ENCODE data around the gene DHX30.
"Not testable (repeated sequence)": the region's sequence is repeated elsewhere in the genome, so short reads cannot be mapped to it uniquely, and the experiment has no call there.

Gene DHX30

DNA sequence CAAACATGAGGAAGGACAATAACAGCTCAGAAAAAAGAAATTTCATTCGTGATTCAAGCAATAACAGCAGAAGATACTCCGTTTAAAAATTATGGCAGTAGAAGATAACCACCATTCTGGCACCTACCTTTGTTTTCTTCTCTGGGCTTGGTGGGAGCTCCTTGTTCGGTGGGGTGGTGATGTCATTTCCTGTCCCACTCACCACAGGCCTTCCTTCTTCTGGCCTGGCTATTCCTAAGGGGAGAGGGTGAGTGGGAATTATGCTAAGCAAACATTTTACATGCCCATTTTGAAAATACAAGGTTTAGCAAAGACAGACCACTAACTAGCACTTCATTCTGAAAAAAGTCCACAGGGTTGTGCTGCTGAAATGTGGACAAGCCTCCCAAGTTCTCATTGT lies 74.4 kb downstream of the DHX30 start:
- peaks cover 27% of the 10 kb centered on the region for H3K36me3 Mint-ChIP-seq (ENCODE audit: low read depth)
- no peaks in the 10 kb centered on the region for H3K9me3 Mint-ChIP-seq
- TF ChIP-seq, protein P1, sequence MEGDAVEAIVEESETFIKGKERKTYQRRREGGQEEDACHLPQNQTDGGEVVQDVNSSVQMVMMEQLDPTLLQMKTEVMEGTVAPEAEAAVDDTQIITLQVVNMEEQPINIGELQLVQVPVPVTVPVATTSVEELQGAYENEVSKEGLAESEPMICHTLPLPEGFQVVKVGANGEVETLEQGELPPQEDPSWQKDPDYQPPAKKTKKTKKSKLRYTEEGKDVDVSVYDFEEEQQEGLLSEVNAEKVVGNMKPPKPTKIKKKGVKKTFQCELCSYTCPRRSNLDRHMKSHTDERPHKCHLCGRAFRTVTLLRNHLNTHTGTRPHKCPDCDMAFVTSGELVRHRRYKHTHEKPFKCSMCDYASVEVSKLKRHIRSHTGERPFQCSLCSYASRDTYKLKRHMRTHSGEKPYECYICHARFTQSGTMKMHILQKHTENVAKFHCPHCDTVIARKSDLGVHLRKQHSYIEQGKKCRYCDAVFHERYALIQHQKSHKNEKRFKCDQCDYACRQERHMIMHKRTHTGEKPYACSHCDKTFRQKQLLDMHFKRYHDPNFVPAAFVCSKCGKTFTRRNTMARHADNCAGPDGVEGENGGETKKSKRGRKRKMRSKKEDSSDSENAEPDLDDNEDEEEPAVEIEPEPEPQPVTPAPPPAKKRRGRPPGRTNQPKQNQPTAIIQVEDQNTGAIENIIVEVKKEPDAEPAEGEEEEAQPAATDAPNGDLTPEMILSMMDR (IDR thresholded peaks at IDR 0.05; ENCODE audit: unreplicated experiment in 3 of 3) = no peak
- H3K4me3 Mint-ChIP-seq = no peak overlapping the region
- no peak overlapping the region for H3K27ac Mint-ChIP-seq
- H3K27me3 Mint-ChIP-seq (ENCODE audit: low read depth) = no peaks in the 10 kb centered on the region
- peaks cover 7% of the 10 kb centered on the region for H3K4me1 Mint-ChIP-seq

- Mint-ChIP-seq H3K9me3 (no peaks in the 10 kb centered on the region), H3K27me3 (ENCODE audit: low read depth) (no peaks in the 10 kb centered on the region), H3K27ac (peak overlapping the region in 1 of 3 experiments; percentile 31), H3K4me3 (no peak overlapping the region), H3K4me1 (peaks cover 7% of the 10 kb centered on the region), H3K36me3 (ENCODE audit: low read depth) (peaks cover 27% of the 10 kb centered on the region)
- TF ChIP-seq, protein P1 (IDR thresholded peaks at IDR 0.05; ENCODE audit: unreplicated experiment in 3 of 3) = no peak
Measured at GRCh38 chr3:47877719-47878118, 74.8 kb downstream of the DHX30 start.

- Mint-ChIP-seq H3K4me3 (no peak overlapping the region), H3K27me3 (ENCODE audit: low read depth) (no peaks in the 10 kb centered on the region), H3K4me1 (no peaks in the 10 kb centered on the region), H3K36me3 (ENCODE audit: low read depth) (peaks cover 46% of the 10 kb centered on the region), H3K27ac (no peak overlapping the region), H3K9me3 (no peaks in the 10 kb centered on the region)
- TF ChIP-seq, protein P1 (IDR thresholded peaks at IDR 0.05; ENCODE audit: unreplicated experiment in 3 of 3) = peak in 2 of 3 experiments; percentile 10 to 30
Measured at GRCh38 chr3:47882338-47882737, 79.4 kb downstream of the DHX30 start.

DNA sequence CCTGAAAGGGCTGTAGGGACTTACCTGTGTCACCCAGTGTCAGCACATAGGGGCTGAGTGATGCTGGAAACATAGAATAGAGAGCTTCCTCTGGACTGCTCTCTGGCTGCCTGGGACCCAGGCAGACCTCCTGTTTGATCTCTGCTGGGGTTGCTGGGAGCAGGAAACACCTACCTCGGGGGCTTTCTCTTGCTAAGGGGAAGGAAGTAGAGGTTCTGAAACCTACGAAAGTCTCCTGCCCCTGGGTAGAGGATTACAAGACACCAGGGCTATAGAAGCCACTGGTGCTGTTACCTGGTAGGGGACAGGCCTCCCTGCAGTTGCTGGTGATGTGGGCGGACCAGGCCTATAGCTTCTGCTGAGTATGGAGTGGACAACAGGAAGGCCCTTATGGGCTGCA lies 81.7 kb downstream of the DHX30 start:
- peaks cover 66% of the 10 kb centered on the region for H3K36me3 Mint-ChIP-seq (ENCODE audit: low read depth)
- TF ChIP-seq, protein P1 (IDR thresholded peaks at IDR 0.05; ENCODE audit: unreplicated experiment in 3 of 3) = no peak
- no peak overlapping the region for H3K4me3 Mint-ChIP-seq

GRCh38 chr3:47885168-47885567 lies 82.2 kb downstream of the DHX30 start:
- Mint-ChIP-seq H3K27ac (no peak overlapping the region), H3K27me3 (ENCODE audit: low read depth) (no peaks in the 10 kb centered on the region), H3K4me3 (no peak overlapping the region), H3K9me3 (no peaks in the 10 kb centered on the region), H3K4me1 (peaks cover 18% of the 10 kb centered on the region), H3K36me3 (ENCODE audit: low read depth) (peaks cover 67% of the 10 kb centered on the region)
- TF ChIP-seq, protein P1 (IDR thresholded peaks at IDR 0.05; ENCODE audit: unreplicated experiment in 3 of 3) = no peak

More for the DNA sequence above, 81.7 kb downstream of the DHX30 start:
- Mint-ChIP-seq H3K9me3 (no peaks in the 10 kb centered on the region), H3K4me1 (peaks cover 13% of the 10 kb centered on the region), H3K27me3 (ENCODE audit: low read depth) (no peaks in the 10 kb centered on the region), H3K27ac (no peak overlapping the region)

DNA sequence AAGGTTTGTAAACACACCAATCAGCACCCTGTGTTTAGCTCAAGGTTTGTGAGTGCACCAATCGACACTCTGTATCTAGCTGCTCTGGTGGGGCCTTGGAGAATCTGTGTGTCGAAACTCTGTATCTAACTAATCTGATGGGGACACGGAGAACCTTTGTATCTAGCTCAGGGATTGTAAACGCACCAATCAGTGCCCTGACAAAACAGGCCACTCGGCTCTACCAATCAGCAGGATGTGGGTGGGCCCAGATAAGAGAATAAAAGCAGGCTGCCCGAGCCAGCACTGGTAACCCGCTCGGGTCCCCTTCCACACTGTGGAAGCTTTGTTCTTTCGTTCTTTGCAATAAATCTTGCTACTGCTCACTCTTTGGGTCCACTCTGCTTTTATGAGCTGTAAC lies 85.1 kb downstream of the DHX30 start:
- not testable (repeated sequence) for H3K27me3 Mint-ChIP-seq (ENCODE audit: low read depth); H3K4me3 Mint-ChIP-seq; H3K9me3 Mint-ChIP-seq
- Mint-ChIP-seq H3K4me1 (peaks cover 46% of the 10 kb centered on the region), H3K36me3 (ENCODE audit: low read depth) (peaks cover 65% of the 10 kb centered on the region), H3K27ac (peak overlapping the region; percentile 28 to 97 (median 94))
